Measurements from ENCODE around the gene CCDC134. TPM values are rescaled to one million over a fixed set of nuclear protein-coding genes. Genes with fewer than 3 reads are reported as not detected.

The CCDC134 gene
- total and polyA plus RNA-seq, 9 donors = 1.3 to 13.3 (median 8.7) TPM

DNA sequence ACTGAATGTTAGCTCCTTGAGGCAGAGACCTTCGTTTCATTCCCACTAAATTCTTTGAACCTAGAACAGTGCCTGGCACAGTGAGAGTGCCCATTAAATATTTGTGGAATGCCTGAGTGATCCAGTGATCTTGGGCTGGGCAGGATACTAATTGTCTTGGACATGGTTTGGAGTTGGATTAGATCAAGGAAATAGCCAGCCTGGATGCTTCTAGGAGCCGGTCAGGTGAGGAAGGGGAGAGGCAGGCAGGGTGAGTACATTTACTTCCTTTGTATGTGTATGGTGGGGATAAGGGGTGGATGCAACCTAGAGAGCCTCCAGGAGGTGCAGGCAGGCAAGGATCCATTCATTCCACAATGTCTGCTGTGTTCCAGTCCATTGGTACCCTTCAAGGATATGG is 36.1 kb downstream of the CCDC134 start:
- intact Hi-C loops (cut with DNase I) = no loop called here

DNA sequence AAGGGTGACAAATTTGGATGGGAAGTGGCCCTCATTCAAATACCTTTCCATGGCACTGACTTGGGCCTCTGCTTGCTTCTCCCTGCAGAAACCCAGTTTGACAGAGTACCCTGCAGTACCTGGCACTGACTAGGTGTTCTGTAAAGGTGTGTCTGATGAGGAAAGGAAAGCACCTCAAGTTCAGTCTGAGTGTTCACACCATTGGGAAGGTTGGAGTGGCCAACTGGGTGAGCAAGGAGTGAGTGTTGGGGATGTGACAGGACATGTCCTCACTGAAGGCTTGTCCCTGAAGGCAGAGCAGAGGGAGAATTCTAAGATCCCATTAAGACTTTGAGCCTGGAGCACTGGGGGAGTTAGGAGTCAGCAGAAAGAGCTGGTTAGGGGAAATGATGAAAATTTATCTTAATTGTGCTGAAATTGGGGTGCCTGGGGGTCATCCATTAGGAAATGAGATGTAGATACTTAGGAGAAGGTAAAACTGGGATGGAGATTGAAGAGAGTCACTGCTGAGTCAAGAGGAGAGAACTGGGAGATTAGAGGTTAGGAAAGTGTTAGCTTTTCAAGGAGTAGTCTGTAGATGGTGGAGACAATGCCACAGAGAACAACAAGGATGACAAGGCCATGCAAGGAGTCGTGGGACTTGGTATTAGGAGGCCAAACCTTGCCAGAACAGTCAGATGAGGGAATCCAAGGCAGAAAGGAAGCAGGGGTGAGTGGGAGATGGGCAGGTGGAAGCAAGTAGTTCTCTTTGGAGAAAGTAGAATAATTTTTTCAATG is 38.6 kb downstream of the CCDC134 start:
- WGBS, 3 donors = 61 to 80% (median 77%) methylated on average over 1 of the region's 1 CpG
- Histone ChIP-seq H3K4me3 (no peak overlapping the region), H3K4me1 (ENCODE audit: insufficient read depth) (peaks cover 7% of the 10 kb centered on the region), H3K27me3 (no peaks in the 10 kb centered on the region), H3K36me3 (no peaks in the 10 kb centered on the region), H3K9me3 (no peaks in the 10 kb centered on the region), H3K27ac (no peak overlapping the region)
- intact Hi-C loops (cut with DNase I) = no loop called here
- TF ChIP-seq POLR2A (IDR thresholded peaks at IDR 0.05) (no peak), EP300 (IDR thresholded peaks at IDR 0.05) (no peak)
- TF ChIP-seq, protein P1, sequence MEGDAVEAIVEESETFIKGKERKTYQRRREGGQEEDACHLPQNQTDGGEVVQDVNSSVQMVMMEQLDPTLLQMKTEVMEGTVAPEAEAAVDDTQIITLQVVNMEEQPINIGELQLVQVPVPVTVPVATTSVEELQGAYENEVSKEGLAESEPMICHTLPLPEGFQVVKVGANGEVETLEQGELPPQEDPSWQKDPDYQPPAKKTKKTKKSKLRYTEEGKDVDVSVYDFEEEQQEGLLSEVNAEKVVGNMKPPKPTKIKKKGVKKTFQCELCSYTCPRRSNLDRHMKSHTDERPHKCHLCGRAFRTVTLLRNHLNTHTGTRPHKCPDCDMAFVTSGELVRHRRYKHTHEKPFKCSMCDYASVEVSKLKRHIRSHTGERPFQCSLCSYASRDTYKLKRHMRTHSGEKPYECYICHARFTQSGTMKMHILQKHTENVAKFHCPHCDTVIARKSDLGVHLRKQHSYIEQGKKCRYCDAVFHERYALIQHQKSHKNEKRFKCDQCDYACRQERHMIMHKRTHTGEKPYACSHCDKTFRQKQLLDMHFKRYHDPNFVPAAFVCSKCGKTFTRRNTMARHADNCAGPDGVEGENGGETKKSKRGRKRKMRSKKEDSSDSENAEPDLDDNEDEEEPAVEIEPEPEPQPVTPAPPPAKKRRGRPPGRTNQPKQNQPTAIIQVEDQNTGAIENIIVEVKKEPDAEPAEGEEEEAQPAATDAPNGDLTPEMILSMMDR (IDR thresholded peaks at IDR 0.05) = no peak
- no peak for DNase-seq

More for the DNA sequence above, 36.1 kb downstream of the CCDC134 start:
- Histone ChIP-seq H3K27ac (no peak overlapping the region), H3K9me3 (no peaks in the 10 kb centered on the region), H3K36me3 (no peaks in the 10 kb centered on the region), H3K27me3 (no peaks in the 10 kb centered on the region), H3K4me3 (no peak overlapping the region), H3K4me1 (ENCODE audit: insufficient read depth) (peaks cover 7% of the 10 kb centered on the region)
- TF ChIP-seq POLR2A (IDR thresholded peaks at IDR 0.05) (no peak), EP300 (IDR thresholded peaks at IDR 0.05) (no peak)
- TF ChIP-seq, protein P1 (IDR thresholded peaks at IDR 0.05) = no peak
- DNase-seq = no peak
- WGBS, 3 donors = 89 to 93% (median 93%) methylated on average over 2 of the region's 2 CpGs

DNA sequence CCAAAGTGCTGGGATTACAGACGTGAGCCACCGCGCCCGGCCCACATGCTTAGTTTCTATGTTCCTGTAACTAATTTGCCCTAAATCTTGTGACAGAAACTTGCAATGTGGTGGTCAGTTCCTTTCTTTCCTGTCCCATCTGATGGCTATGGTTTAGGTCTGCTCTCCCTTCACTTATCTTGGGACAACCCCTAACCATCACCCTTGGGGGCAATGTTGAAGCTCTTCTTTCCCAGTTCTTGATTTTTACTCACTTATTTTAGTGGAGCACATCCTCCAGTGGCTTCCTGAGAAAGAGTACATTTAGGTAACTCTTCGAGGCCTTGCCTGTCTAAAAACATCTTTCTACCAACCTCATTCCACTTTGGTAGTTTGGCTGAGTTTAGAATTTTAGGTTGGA is 39.7 kb downstream of the CCDC134 start:
- Histone ChIP-seq H3K4me1 (ENCODE audit: insufficient read depth) (peaks cover 7% of the 10 kb centered on the region), H3K36me3 (no peaks in the 10 kb centered on the region), H3K4me3 (no peak overlapping the region), H3K9me3 (no peaks in the 10 kb centered on the region), H3K27ac (no peak overlapping the region), H3K27me3 (no peaks in the 10 kb centered on the region)
- no peak for DNase-seq
- TF ChIP-seq EP300 (IDR thresholded peaks at IDR 0.05) = no peak
- no peak for TF ChIP-seq POLR2A (IDR thresholded peaks at IDR 0.05)
- TF ChIP-seq, protein P1 (IDR thresholded peaks at IDR 0.05) = no peak
- 96 to 98% (median 97%) methylated on average over 5 of the region's 5 CpGs for WGBS, 3 donors
- intact Hi-C loops (cut with DNase I) = no loop called here

DNA sequence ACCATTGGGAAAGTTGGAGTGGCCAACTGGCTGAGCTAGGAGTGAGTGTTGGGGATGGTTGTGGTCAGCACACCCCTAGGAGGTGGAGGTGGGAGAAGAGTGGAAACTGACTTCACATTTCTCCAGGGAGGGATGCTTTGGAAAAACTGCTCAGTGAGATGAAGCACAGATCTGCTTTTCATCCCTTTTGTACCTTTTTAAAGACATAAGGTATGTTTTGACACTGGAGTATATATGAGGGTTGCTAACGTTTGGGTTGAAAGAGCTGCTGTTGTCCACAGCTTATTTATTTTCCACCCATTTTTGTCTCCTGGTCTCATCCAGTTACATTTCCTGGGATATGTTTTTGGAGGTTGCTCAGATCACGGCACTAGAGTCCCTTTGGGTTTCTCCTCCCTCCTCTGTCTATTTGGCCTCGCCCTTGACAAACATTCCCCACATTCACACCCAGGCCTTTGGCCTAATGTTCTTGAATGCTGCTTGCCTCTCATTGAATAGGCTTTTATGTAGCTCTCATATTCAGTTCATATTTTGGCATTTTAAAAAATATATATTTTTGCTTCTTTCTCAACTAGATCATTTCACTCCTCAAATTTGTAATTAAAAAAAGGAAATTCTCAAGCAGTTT is 40.7 kb downstream of the CCDC134 start:
- no peak for DNase-seq
- 32 to 36% (median 32%) methylated on average over 3 of the region's 3 CpGs for WGBS, 3 donors
- no peak overlapping the region for H3K27ac ChIP-seq
- H3K36me3 ChIP-seq = no peaks in the 10 kb centered on the region
- intact Hi-C loops (cut with DNase I) = no loop called here
- TF ChIP-seq, protein P1 (IDR thresholded peaks at IDR 0.05) = no peak
- TF ChIP-seq EP300 (IDR thresholded peaks at IDR 0.05) (no peak), POLR2A (IDR thresholded peaks at IDR 0.05) (no peak)
- no peak overlapping the region for H3K4me3 ChIP-seq
- H3K4me1 ChIP-seq (ENCODE audit: insufficient read depth) = peaks cover 5% of the 10 kb centered on the region
- no peaks in the 10 kb centered on the region for H3K9me3 ChIP-seq
- no peaks in the 10 kb centered on the region for H3K27me3 ChIP-seq

Data from ovary (tissue), 9 donors.